ENCODE results near the gene NAXD.

DNA sequence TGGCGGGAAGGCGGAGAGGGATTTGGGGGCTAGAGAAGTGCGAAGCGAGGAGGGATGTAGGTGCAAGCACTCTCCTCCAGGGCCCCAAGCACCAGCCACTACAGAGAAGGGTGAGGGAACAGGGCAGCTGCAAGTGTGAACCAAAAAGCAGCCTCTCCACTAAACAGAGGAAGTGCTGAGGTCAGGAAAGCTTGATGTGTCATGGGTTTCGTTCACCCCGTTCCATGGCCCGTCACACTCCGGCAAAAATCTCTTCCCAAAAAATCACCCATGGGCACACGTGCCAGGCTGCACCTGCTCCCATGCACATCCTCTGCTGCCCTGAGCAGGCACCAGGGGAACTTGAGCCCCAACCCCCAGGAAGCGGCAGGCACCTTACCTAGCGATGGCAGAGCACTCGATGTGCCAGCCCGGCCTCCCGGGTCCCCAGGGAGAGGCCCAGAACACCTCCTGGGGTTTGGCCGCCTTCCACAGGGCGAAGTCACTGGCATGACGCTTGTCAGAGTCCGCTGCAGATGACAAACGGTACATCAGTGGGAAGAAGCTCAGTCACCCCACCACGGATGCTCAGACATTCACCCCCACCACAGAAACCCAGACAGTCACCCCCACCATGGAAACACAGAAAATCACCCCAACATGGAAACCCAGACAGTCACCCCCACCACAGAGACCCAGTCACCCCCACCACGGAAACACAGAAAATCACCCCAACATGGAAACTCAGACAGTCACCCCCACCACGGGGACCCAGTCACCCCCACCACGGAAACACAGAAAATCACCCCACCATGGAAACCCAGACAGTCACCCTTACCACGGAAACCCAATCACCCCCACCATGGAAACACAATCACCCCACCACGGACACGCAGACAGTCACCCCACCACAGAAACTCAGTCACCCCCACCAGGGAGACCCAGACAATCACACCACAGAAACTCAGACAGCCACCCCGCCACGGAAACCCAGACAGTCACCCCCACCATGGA lies 61.5 kb downstream of the NAXD start:
- no peak for TF ChIP-seq POLR2A (IDR thresholded peaks at IDR 0.05)
- TF ChIP-seq, protein P1, sequence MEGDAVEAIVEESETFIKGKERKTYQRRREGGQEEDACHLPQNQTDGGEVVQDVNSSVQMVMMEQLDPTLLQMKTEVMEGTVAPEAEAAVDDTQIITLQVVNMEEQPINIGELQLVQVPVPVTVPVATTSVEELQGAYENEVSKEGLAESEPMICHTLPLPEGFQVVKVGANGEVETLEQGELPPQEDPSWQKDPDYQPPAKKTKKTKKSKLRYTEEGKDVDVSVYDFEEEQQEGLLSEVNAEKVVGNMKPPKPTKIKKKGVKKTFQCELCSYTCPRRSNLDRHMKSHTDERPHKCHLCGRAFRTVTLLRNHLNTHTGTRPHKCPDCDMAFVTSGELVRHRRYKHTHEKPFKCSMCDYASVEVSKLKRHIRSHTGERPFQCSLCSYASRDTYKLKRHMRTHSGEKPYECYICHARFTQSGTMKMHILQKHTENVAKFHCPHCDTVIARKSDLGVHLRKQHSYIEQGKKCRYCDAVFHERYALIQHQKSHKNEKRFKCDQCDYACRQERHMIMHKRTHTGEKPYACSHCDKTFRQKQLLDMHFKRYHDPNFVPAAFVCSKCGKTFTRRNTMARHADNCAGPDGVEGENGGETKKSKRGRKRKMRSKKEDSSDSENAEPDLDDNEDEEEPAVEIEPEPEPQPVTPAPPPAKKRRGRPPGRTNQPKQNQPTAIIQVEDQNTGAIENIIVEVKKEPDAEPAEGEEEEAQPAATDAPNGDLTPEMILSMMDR (IDR thresholded peaks at IDR 0.05) = no peak

Data from esophagus squamous epithelium (tissue), 4 donors.